Endothelial cell of umbilical vein (primary cell): Measurements from ENCODE around the gene SEMA4B.

Experiments
- EZH2 ChIP-seq: IDR thresholded peaks from 2 replicates; pipeline ENCODE4 v1.6.1; 2012; ENCODE audit warnings: borderline replicate concordance, low read depth, mild to moderate bottlenecking, moderate library complexity, low read length, inconsistent platforms; ENCODE audit not compliant: severe bottlenecking
- FOS ChIP-seq: IDR thresholded peaks from 2 replicates; pipeline ENCODE4 v1.6.1; 2011; ENCODE audit warnings: mild to moderate bottlenecking, low read length, moderate library complexity, borderline replicate concordance; ENCODE audit not compliant: insufficient read depth
- GATA2 ChIP-seq: IDR thresholded peaks from 2 replicates; pipeline ENCODE4 v1.7.0; 2011; ENCODE audit warnings: low read depth, mild to moderate bottlenecking, moderate library complexity, mixed read lengths, low read length; ENCODE audit not compliant: insufficient read length, insufficient read depth
- JUN ChIP-seq: IDR thresholded peaks from 2 replicates; pipeline ENCODE4 v1.6.1; 2011; ENCODE audit warnings: borderline replicate concordance, low read depth; ENCODE audit not compliant: insufficient read length, insufficient read depth
- MYC ChIP-seq: IDR thresholded peaks from one replicate; pipeline ENCODE4 v1.6.1; 2011; ENCODE audit warnings: mild to moderate bottlenecking, low read depth, low read length
- POLR2A ChIP-seq: IDR thresholded peaks from 2 replicates; pipeline ENCODE4 v1.6.1; 2012; ENCODE audit warnings: low read depth, mild to moderate bottlenecking, control low read depth, low read length
- POLR2AphosphoS5 ChIP-seq: IDR thresholded peaks from 2 replicates; pipeline ENCODE4 v1.6.1; 2012; ENCODE audit warnings: low read depth, mild to moderate bottlenecking, control low read depth, low read length, moderate library complexity; ENCODE audit not compliant: insufficient read depth
- TF ChIP-seq, protein P1 (sequence below), 2 donors: IDR thresholded peaks; 1 replicate in 1 of 2; 2 replicates in 1 of 2; pipeline ENCODE4 v1.5.1; 2011; ENCODE audit warnings: low read length in 2 of 2, mild to moderate bottlenecking in 2 of 2, moderate library complexity in 2 of 2, control low read depth in 1 of 2, inconsistent platforms in 1 of 2, low read depth in 1 of 2; ENCODE audit not compliant: insufficient read depth in 1 of 2; ENCODE audit errors: extremely low read depth in 1 of 2
- TF ChIP-seq, protein P2 (sequence below): IDR thresholded peaks from 2 replicates; pipeline ENCODE4 v1.6.1; 2011; ENCODE audit not compliant: insufficient read depth, insufficient read length

- TF ChIP-seq, protein P1, sequence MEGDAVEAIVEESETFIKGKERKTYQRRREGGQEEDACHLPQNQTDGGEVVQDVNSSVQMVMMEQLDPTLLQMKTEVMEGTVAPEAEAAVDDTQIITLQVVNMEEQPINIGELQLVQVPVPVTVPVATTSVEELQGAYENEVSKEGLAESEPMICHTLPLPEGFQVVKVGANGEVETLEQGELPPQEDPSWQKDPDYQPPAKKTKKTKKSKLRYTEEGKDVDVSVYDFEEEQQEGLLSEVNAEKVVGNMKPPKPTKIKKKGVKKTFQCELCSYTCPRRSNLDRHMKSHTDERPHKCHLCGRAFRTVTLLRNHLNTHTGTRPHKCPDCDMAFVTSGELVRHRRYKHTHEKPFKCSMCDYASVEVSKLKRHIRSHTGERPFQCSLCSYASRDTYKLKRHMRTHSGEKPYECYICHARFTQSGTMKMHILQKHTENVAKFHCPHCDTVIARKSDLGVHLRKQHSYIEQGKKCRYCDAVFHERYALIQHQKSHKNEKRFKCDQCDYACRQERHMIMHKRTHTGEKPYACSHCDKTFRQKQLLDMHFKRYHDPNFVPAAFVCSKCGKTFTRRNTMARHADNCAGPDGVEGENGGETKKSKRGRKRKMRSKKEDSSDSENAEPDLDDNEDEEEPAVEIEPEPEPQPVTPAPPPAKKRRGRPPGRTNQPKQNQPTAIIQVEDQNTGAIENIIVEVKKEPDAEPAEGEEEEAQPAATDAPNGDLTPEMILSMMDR (IDR thresholded peaks at IDR 0.05; ENCODE audit: extremely low read depth in 1 of 2, insufficient read depth in 1 of 2, low read depth in 1 of 2, low read length in 2 of 2), result no peak
- TF ChIP-seq POLR2AphosphoS5 (no peak), POLR2A (no peak), MYC (no peak), GATA2 (no peak), EZH2 (no peak), FOS (no peak), JUN (no peak)
- TF ChIP-seq, protein P2, sequence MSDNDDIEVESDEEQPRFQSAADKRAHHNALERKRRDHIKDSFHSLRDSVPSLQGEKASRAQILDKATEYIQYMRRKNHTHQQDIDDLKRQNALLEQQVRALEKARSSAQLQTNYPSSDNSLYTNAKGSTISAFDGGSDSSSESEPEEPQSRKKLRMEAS, result no peak
Observed at GRCh38 chr15:90203922-90204321, 2.8 kb downstream of the SEMA4B start.
